ENCODE data around the gene PLD1. TPM values are rescaled to one million over a fixed set of nuclear protein-coding genes. Genes with fewer than 3 reads are reported as not detected.
A peak's percentile ranks its signal among the peaks of the same experiment; 100 is the strongest.

Gene PLD1
- total RNA-seq, 2 experiments from 2014 or later, result 2.0 to 3.4 TPM

DNA sequence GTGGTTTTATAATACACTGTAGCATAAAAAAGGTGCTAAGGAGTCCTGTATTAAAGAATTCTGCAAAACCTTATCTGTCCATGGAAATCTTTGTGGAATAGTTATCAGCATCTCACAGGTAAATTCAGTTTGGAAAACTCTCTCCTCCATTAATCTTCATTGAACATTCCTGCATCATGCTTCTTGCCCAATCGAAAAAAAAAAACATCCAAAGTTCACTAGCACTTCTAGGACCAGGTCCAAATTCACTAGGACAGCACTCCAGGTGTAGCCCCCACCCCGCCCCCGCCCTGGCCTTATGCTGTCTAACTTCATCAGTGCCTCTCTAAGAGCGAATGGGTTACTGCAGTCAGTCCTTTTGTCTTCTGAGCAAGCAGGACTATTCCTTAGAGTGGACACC, 138.6 kb downstream of the PLD1 start:
- H3K36me3 Mint-ChIP-seq, result no peaks in the 10 kb centered on the region
- DNase-seq (no peak), ATAC-seq (no peak)
- H3K4me1 Mint-ChIP-seq, result no peaks in the 10 kb centered on the region
- H3K27ac Mint-ChIP-seq, result no peak overlapping the region
- H3K27me3 Mint-ChIP-seq, result no peaks in the 10 kb centered on the region
- H3K4me3 Mint-ChIP-seq, result no peak overlapping the region
- no peaks in the 10 kb centered on the region for H3K9me3 Mint-ChIP-seq (ENCODE audit: low read depth)
- CTCF ChIA-PET, result no interaction called here

DNA sequence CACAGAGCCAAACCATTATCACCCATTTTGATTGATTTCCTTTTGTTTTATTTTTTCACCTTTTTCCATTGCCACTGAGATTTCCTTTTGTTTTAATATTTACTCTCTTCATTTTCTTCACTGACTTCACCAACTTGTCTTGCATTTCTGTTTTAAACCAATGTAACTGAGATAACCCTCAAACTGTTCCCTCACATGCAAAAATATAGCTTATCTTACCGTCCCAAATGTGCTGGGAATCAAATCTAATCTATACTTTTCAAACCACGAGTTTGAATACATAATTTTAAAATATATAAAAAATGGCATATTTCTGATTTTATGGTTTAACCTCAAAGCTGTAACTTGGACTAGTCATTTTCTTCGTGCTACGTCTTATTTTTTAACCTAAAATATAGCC, 143.8 kb downstream of the PLD1 start:
- Mint-ChIP-seq H3K27ac (no peak overlapping the region), H3K27me3 (peaks cover 15% of the 10 kb centered on the region), H3K4me1 (no peaks in the 10 kb centered on the region), H3K9me3 (ENCODE audit: low read depth) (no peaks in the 10 kb centered on the region), H3K4me3 (no peak overlapping the region), H3K36me3 (no peaks in the 10 kb centered on the region)
- ATAC-seq, result no peak
- DNase-seq, result no peak
- CTCF ChIA-PET, result no interaction called here

DNA sequence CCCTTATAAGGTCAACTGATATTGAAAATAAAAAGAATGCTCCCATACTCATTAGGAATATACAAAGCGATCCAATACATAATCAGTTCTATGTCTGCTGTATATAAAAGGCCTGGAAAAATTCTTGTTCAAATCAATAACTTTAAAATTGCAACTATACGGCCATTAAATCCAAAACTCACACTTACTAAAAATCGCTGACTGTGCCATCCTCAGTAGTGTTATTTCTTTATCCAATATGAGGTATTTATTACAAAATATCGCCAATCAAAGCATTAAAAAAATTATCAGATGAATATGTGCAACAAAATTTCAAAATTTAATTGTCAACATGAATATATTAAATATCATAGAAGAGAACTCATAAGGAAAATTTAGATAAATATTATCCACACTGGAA, 146.5 kb downstream of the PLD1 start:
- Mint-ChIP-seq H3K4me3 (no peak overlapping the region), H3K4me1 (no peaks in the 10 kb centered on the region), H3K27me3 (peaks cover 18% of the 10 kb centered on the region), H3K9me3 (ENCODE audit: low read depth) (no peaks in the 10 kb centered on the region), H3K36me3 (no peaks in the 10 kb centered on the region), H3K27ac (no peak overlapping the region)
- DNase-seq (no peak), ATAC-seq (no peak)
- CTCF ChIA-PET, result no interaction called here

DNA sequence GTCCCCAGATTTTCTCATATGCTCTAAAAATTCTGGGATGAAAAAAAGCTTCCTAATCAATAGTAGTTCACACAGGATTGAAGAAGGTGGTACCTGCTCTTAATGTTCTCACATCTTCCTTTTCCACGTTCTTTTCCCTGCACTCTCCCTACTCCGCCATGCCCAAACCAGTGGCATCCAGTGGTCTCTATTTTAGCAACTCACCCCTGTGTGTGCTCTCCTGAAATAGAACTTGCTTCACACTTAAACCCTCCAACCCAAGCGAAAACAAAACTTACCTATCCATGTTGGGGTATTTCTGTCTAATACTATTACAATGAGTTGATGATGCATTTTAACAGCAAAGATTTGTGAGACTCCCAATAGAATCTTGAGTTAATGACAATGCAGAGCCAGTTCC, 148.8 kb downstream of the PLD1 start:
- DNase-seq (no peak), ATAC-seq (no peak)
- Mint-ChIP-seq H3K9me3 (ENCODE audit: low read depth) (no peaks in the 10 kb centered on the region), H3K4me3 (no peak overlapping the region), H3K4me1 (no peaks in the 10 kb centered on the region), H3K27ac (no peak overlapping the region), H3K27me3 (peaks cover 23% of the 10 kb centered on the region), H3K36me3 (no peaks in the 10 kb centered on the region)
- CTCF ChIA-PET, result no interaction called here

DNA sequence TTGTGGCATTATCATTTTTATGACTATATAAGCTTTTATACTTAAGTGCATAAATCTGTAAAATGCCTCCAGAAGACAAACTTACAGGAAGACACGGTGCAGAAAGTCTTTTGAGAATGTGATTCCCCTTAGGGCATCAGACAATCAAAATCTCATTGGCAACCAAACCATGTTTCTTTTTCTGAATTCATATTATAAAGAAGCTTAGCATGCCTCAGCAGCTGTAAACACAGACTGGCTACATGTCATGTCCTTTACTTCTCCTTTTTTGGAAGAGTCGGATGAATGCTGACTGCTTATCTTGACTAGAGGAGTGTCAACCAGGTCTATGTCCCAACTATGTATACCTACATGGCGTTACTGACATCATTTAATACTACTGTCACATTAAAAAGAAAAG, 150.1 kb downstream of the PLD1 start:
- H3K4me3 Mint-ChIP-seq, result no peak overlapping the region
- ATAC-seq (no peak), DNase-seq (no peak)
- no peaks in the 10 kb centered on the region for H3K36me3 Mint-ChIP-seq
- CTCF ChIA-PET, result no interaction called here
- H3K4me1 Mint-ChIP-seq, result no peaks in the 10 kb centered on the region
- peaks cover 23% of the 10 kb centered on the region for H3K27me3 Mint-ChIP-seq
- H3K9me3 Mint-ChIP-seq (ENCODE audit: low read depth), result no peaks in the 10 kb centered on the region
- H3K27ac Mint-ChIP-seq, result no peak overlapping the region

DNA sequence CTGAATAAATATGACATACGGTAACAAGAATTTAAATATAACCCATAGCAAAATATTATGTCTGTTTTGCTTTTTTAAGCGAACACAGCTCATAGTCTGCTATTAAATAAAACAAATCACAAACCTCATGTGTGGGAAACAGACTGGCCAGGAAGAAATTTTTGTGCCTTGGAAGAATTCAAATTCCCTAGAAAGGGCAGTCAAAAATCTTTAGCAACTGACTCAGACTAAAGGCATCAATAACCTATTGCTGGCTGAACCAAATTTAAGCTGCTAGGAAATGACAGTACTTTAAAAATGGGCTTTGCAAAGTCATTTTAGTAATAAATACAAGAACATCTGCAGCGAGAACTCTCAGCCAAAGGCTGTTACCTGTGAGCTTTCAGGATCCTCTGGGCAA, 151.4 kb downstream of the PLD1 start:
- no peak for DNase-seq
- Mint-ChIP-seq H3K27me3 (peaks cover 20% of the 10 kb centered on the region), H3K4me3 (no peak overlapping the region), H3K36me3 (no peaks in the 10 kb centered on the region), H3K9me3 (ENCODE audit: low read depth) (no peaks in the 10 kb centered on the region), H3K27ac (no peak overlapping the region), H3K4me1 (no peaks in the 10 kb centered on the region)
- CTCF ChIA-PET, result no interaction called here
- no peak for ATAC-seq

DNA sequence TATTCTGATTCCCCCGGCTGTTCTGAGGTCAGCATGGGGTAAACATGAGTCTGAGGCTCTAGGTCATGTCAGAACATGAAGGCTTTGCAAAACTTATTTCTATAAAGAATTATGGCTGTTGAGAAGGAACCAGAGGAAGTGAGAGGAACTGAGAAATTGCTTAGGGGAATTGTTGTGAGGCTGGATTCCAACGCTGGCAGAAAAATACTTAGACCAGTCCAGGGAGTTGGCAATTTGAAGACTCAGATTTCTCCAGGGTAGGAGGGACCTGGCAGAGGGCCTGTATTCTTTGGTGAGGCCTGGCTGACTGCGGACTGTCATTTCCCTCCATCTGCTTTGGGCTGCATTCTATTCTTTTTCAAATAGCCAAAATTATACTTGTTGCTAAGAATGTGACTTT, 155.5 kb downstream of the PLD1 start:
- Mint-ChIP-seq H3K4me3 (no peak overlapping the region), H3K4me1 (no peaks in the 10 kb centered on the region), H3K36me3 (no peaks in the 10 kb centered on the region), H3K9me3 (ENCODE audit: low read depth) (no peaks in the 10 kb centered on the region), H3K27me3 (peaks cover 7% of the 10 kb centered on the region), H3K27ac (no peak overlapping the region)
- CTCF ChIA-PET, result interaction anchor here (0.6 to 0.8 kb wide), 2 partner anchors 15 to 388 kb away, joined by 3 read pairs; no protein-coding TSS in a partner anchor
- DNase-seq (no peak), ATAC-seq (no peak)

DNA sequence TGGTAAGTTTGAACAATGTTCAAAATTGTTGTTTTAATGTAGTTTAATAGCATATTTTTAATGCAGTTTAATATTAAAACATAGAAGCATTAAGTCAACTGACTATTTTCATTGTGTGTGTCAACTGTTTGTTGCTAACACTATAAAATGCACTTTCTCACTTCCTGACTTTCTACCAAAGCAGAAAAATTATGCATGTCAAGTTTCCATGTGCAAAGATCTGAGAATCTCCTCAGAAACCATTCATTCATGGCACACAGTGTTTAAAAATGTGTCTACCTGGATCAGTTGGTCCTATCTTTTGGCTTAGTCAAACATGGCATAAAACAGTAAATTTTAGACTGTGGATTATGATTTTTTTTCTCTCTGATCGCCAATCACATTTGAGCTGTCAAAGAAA, 156.0 kb downstream of the PLD1 start:
- H3K36me3 Mint-ChIP-seq, result no peaks in the 10 kb centered on the region
- DNase-seq, result no peak
- H3K27ac Mint-ChIP-seq, result no peak overlapping the region
- CTCF ChIA-PET, result no interaction called here
- H3K4me1 Mint-ChIP-seq, result no peaks in the 10 kb centered on the region
- peaks cover 6% of the 10 kb centered on the region for H3K27me3 Mint-ChIP-seq
- H3K4me3 Mint-ChIP-seq, result no peak overlapping the region
- no peak for ATAC-seq
- H3K9me3 Mint-ChIP-seq (ENCODE audit: low read depth), result no peaks in the 10 kb centered on the region

DNA sequence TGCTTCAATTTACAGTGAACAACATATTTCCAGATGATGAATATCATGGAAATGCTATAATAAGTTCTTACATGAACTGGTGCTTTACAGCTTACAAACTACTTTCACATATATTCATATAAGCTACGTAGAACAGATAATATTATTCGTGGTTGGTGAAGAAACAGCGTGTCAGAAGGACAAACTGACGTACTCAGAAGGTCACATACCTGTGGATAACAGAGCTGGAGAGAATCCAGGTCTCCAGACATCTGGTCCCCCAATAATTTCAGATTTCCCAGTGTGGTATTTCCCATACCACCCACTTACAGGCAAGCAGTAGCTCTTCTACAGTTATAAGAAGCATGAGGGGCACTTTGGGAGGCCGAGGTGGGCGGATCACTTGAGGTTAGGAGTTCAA, 156.6 kb downstream of the PLD1 start:
- Mint-ChIP-seq H3K9me3 (ENCODE audit: low read depth) (no peaks in the 10 kb centered on the region), H3K4me3 (no peak overlapping the region), H3K27me3 (peaks cover 5% of the 10 kb centered on the region), H3K27ac (no peak overlapping the region), H3K36me3 (no peaks in the 10 kb centered on the region), H3K4me1 (no peaks in the 10 kb centered on the region)
- CTCF ChIA-PET, result no interaction called here
- DNase-seq (no peak), ATAC-seq (no peak)

DNA sequence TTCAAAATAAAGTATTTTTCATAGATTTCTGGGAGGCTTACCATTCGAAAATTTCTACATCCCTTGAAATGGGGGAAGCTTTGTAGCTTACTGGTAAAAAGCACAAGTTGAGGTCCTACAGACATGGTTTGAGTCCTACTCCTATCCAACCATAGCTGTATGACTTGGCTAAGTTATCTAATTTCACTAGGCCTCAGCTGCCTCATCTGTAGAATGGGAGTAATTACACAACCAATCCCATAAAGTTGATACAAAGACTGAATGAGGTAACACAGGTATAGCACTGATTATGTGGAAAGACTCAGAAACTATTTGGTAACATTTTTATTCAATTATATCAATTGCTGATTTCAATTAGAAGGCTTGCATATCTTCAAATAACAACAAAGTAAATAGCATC, 157.4 kb downstream of the PLD1 start:
- Mint-ChIP-seq H3K9me3 (ENCODE audit: low read depth) (no peaks in the 10 kb centered on the region), H3K27me3 (peaks cover 5% of the 10 kb centered on the region), H3K27ac (no peak overlapping the region), H3K36me3 (no peaks in the 10 kb centered on the region), H3K4me3 (no peak overlapping the region), H3K4me1 (no peaks in the 10 kb centered on the region)
- CTCF ChIA-PET, result no interaction called here
- no peak for ATAC-seq
- DNase-seq, result no peak

DNA sequence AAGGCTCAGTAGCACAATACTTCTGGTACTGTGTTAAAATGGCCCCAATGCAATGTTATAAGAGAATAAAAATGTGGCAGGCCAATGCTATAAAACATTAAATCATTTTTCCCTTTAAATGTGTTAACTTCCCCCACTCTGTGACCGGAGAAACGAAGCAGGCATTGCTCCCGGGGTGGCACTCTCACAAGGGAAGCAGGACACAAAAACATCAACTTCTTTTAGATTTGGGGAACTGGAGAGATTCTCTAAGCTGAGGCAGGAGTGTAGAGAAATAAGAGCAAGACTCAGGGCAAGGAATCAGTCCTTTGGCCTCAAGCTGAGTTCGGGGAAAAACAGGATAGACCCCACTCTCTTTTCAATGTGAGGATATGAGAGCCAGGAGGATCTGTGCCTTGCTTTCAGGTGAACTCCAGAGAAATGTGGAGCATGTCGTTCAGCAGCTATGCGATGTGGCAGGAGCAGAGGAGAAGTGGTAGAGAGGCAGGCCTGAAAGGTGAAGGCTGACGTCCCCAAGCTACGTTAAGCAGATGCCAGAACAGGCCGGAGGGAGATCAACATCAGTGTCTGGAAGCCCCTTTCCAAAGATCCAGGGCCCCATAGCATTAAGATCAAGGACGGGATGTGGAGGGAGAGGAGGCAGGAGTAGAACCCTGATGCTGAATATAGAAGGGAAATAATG, 160.2 kb downstream of the PLD1 start:
- no peak for ATAC-seq
- H3K4me1 Mint-ChIP-seq, result no peaks in the 10 kb centered on the region
- no peaks in the 10 kb centered on the region for H3K27me3 Mint-ChIP-seq
- no peak overlapping the region for H3K27ac Mint-ChIP-seq
- H3K36me3 Mint-ChIP-seq, result no peaks in the 10 kb centered on the region
- H3K9me3 Mint-ChIP-seq (ENCODE audit: low read depth), result no peaks in the 10 kb centered on the region
- DNase-seq, result no peak
- H3K4me3 Mint-ChIP-seq, result no peak overlapping the region
- CTCF ChIA-PET, result interaction anchor here (1.2 kb wide), 1 partner anchor 123 kb away, joined by 3 read pairs; no protein-coding TSS in a partner anchor

DNA sequence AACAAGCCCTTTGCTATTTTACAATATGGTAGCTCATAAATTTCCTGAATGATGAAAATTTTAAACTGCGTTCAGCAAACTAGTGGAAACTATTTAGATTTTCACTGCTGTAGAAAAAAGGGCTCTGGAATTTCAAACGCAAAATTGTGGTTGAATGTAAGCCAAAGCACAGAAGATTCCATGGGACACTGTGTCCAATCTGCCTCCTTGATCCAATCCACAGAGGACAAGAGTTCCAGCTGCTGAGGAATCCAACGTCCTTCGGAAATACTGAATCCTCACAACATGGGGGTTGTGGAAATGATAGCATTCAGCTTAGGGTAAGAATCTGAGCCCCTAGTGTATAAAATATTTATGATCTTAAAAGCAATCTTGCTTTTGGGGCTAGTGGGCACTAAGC, 161.0 kb downstream of the PLD1 start:
- ATAC-seq (no peak), DNase-seq (no peak)
- CTCF ChIA-PET, result no interaction called here
- no peaks in the 10 kb centered on the region for H3K9me3 Mint-ChIP-seq (ENCODE audit: low read depth)
- H3K27me3 Mint-ChIP-seq, result no peaks in the 10 kb centered on the region
- no peak overlapping the region for H3K27ac Mint-ChIP-seq
- H3K4me3 Mint-ChIP-seq, result no peak overlapping the region
- no peaks in the 10 kb centered on the region for H3K4me1 Mint-ChIP-seq
- no peaks in the 10 kb centered on the region for H3K36me3 Mint-ChIP-seq

DNA sequence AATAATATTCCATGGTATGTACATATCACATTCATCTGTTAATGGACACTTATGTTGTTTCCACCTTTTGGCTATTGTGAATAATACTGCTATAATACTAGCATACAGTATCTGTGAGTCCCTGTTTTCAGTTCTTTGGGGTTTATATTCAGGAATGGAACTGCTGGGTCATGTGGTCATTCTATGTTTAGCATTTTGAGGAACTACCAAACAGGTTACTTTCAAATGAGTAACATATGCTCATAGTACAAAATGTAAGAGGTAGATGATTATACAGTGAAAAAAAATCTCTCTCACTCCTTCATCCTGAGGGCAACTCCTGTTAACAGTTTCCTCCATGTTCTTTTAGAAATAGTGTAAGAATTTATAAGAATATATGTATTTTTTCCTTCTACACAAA, 162.2 kb downstream of the PLD1 start:
- H3K27me3 Mint-ChIP-seq, result no peaks in the 10 kb centered on the region
- H3K4me3 Mint-ChIP-seq, result no peak overlapping the region
- H3K4me1 Mint-ChIP-seq, result no peaks in the 10 kb centered on the region
- H3K9me3 Mint-ChIP-seq (ENCODE audit: low read depth), result no peaks in the 10 kb centered on the region
- H3K27ac Mint-ChIP-seq, result no peak overlapping the region
- CTCF ChIA-PET, result no interaction called here
- no peaks in the 10 kb centered on the region for H3K36me3 Mint-ChIP-seq
- ATAC-seq (no peak), DNase-seq (no peak)

DNA sequence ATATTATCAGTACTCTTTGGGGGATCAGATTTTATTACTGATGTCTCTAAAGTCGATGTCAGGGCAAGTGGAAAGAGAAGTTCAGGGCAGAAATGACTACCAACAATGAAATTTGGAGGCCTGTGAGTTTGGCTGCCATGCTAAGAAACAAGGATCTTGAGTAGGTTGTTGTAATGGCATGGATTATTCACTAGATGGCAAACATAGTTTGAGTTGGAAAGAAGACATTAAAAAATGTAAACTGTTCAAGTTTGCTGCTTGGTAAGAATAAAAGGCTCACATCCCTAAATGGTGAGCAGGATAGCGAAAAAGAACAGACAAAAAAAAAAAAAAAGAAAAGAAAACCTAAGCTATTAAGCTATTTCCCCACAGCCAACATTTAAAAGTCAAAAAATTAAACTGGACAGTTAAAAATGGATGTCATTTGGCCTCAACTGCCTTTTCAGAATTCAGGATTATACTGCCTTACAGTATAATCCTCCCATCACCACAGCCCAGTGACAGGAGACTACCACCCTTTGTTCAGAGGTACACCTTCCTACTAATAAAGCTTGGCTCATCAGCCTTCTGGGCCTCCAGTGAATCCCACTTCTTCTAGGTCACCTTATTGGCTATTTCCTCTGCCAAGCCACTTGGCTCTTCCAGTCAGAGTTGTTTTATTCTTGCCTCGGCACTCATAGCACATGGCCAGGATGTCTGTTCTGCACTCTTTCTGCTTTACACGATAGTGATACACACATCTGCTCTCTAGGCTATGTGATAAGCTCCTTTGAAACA, 163.7 kb downstream of the PLD1 start:
- peak; percentile 36 for ATAC-seq
- H3K27me3 Mint-ChIP-seq, result no peaks in the 10 kb centered on the region
- H3K36me3 Mint-ChIP-seq, result no peaks in the 10 kb centered on the region
- no peaks in the 10 kb centered on the region for H3K9me3 Mint-ChIP-seq (ENCODE audit: low read depth)
- DNase-seq, result no peak
- no peak overlapping the region for H3K27ac Mint-ChIP-seq
- H3K4me3 Mint-ChIP-seq, result no peak overlapping the region
- CTCF ChIA-PET, result interaction anchor here (0.7 to 1.4 kb wide), 5 partner anchors 89 to 695 kb away, joined by 3 to 6 read pairs (median 4); no protein-coding TSS in a partner anchor
- H3K4me1 Mint-ChIP-seq, result no peaks in the 10 kb centered on the region
